Karpas-422 (cell line): ENCODE results near the gene IKBKG. TPM values are rescaled to one million over a fixed set of nuclear protein-coding genes. Genes with fewer than 3 reads are reported as not detected.
A peak's percentile ranks its signal among the peaks of the same experiment; 100 is the strongest.

Experiments
- DNase-seq: peaks from one replicate; pipeline ENCODE4 v3.0.0-alpha.2; 2015
- H2AFZ ChIP-seq: fragments of 200-600 bp; sonication (generic); 2 replicates; pipeline ENCODE4 v1.6.1; 2014; ENCODE audit warnings: antibody characterized with exemption, low read length, mixed read lengths
- H3K27ac ChIP-seq: fragments of 200-600 bp; sonication (generic); 2 replicates; pipeline ENCODE4 v1.5.1; 2014; ENCODE audit warnings: mild to moderate bottlenecking, low read length, moderate library complexity
- H3K27me3 ChIP-seq: fragments of 200-600 bp; sonication (generic); 2 replicates; pipeline ENCODE4 v1.6.1; 2014; ENCODE audit warnings: low read length, mixed read lengths
- H3K36me3 ChIP-seq: fragments of 200-600 bp; sonication (generic); 2 replicates; pipeline ENCODE4 v1.6.1; 2014; ENCODE audit warnings: low read length, mixed read lengths; ENCODE audit not compliant: insufficient read depth
- H3K4me1 ChIP-seq: fragments of 200-600 bp; sonication (generic); 2 replicates; pipeline ENCODE4 v1.6.1; 2014; ENCODE audit warnings: mild to moderate bottlenecking, low read length, mixed read lengths
- H3K4me2 ChIP-seq: fragments of 200-600 bp; sonication (generic); 2 replicates; pipeline ENCODE4 v1.6.1; 2014; ENCODE audit warnings: low read length, low read depth, mild to moderate bottlenecking; ENCODE audit not compliant: poor library complexity, severe bottlenecking
- H3K4me3 ChIP-seq: fragments of 200-600 bp; sonication (generic); 2 replicates; pipeline ENCODE4 v1.5.1; 2014; ENCODE audit warnings: mild to moderate bottlenecking, antibody characterized with exemption, low read length, mixed read lengths
- H3K79me2 ChIP-seq: fragments of 200-600 bp; sonication (generic); 2 replicates; pipeline ENCODE4 v1.6.1; 2014; ENCODE audit warnings: mild to moderate bottlenecking, low read length, mixed read lengths
- H3K9ac ChIP-seq: fragments of 200-600 bp; sonication (generic); 2 replicates; pipeline ENCODE4 v1.6.0; 2014; ENCODE audit warnings: low read length
- H3K9me2 ChIP-seq: fragments of 200-600 bp; sonication (generic), shearing (Covaris generic); replicated peaks from 2 replicates; pipeline ENCODE4 v1.6.0; 2014; ENCODE audit warnings: mild to moderate bottlenecking, low read length, moderate library complexity; ENCODE audit not compliant: insufficient read depth
- H3K9me3 ChIP-seq: fragments of 300-700, 200-600 bp; sonication (generic); 2 replicates; pipeline ENCODE4 v1.6.1; 2014; ENCODE audit warnings: low read length, mixed read lengths
- H4K20me1 ChIP-seq: fragments of 200-600 bp; sonication (generic); 2 replicates; pipeline ENCODE4 v1.6.1; 2014; ENCODE audit warnings: mild to moderate bottlenecking, antibody characterized with exemption, low read length, low read depth; ENCODE audit not compliant: insufficient read depth
- total RNA-seq: library from RNA; depleted of rRNA; stranded (reverse); fragments of >200 nt; shearing (Covaris generic); gene quantifications from 2 replicates; pipeline ENCODE4 v1.2.3, GENCODE V29; 2014; ENCODE audit warnings: low replicate concordance

The IKBKG gene
- total RNA-seq, 1 experiment from 2014 or later = 8.1 TPM

DNA sequence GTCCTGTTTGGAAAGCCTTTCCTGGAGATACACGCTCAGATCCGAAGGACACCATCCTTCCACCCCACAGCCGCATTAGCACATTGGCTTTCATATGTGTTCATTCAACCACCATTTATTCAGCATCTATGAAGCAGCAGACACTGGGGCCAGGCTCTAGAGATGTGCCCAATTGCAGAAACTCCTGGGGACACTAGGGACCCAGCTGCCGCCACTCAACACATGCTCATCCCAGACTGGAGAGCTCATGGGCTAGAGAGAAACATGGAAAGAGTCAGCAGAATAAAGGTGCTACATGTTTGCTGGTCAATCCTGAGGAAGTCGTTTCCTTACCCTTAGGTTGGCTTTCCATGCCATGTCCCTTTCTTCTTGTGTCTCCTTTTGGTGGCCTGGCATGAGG is 45.1 kb downstream of the IKBKG start:
- Histone ChIP-seq H3K4me1 (no peaks in the 10 kb centered on the region), H3K79me2 (no peaks in the 10 kb centered on the region), H3K9me2 (no peaks in the 10 kb centered on the region), H3K4me3 (no peak overlapping the region), H3K27me3 (no peaks in the 10 kb centered on the region), H3K27ac (no peak overlapping the region), H3K4me2 (no peak overlapping the region), H3K9ac (no peak overlapping the region), H3K9me3 (no peaks in the 10 kb centered on the region), H3K36me3 (no peaks in the 10 kb centered on the region), H4K20me1 (no peaks in the 10 kb centered on the region), H2AFZ (no peak overlapping the region)
- DNase-seq = peak; percentile 22

DNA sequence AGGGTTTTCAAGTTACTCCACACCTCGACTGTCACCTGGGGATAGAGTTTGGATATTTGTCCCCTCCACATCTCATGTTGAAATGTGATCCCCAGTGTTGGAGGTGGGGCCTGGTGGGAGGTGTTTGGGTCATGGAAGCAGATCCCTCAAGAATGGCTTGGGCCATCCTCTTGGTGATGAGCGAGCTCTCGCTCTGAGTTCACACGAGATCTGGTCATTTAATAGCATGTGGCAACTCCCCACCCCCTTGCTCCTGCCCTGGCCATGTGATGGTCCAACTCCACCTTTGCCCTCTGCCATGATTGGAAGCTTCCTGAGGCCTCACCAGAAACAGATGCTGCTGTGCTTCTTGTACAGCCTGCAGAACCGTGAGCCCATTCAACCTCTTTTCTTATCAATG is 45.8 kb downstream of the IKBKG start:
- Histone ChIP-seq H4K20me1 (no peaks in the 10 kb centered on the region), H3K27me3 (no peaks in the 10 kb centered on the region)
- peak; percentile 31 for DNase-seq

DNA sequence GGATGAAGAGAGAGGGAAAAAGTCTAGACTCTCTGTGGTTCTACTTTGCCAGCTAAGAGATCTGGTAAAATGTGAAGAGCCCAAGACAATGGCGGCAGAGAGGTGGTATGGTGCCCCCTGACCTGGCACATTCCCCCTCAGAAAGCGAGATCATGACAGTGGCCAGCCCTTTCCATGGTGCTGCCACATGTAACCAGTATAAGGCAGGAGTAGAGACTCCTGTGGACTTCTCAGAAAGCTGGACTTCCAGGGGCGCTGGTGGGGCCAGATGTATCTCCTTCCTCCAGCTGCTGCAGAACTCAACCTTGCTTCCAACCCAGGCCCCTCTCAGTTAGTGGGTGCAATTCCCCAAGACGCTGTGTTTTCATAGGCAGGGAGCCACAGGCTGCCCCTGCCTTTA is 47.1 kb downstream of the IKBKG start:
- Histone ChIP-seq H3K4me1 (no peaks in the 10 kb centered on the region), H3K4me2 (no peak overlapping the region), H2AFZ (no peak overlapping the region), H3K36me3 (no peaks in the 10 kb centered on the region), H3K9ac (no peak overlapping the region), H3K9me2 (no peaks in the 10 kb centered on the region), H3K4me3 (no peak overlapping the region), H4K20me1 (no peaks in the 10 kb centered on the region), H3K79me2 (no peaks in the 10 kb centered on the region), H3K9me3 (no peaks in the 10 kb centered on the region), H3K27me3 (no peaks in the 10 kb centered on the region), H3K27ac (no peak overlapping the region)
- no peak for DNase-seq

More for the DNA sequence above, 45.8 kb downstream of the IKBKG start:
- Histone ChIP-seq H3K9ac (no peak overlapping the region), H3K4me2 (no peak overlapping the region), H3K27ac (no peak overlapping the region), H3K9me2 (no peaks in the 10 kb centered on the region), H3K36me3 (no peaks in the 10 kb centered on the region), H3K79me2 (no peaks in the 10 kb centered on the region), H3K4me1 (no peaks in the 10 kb centered on the region), H3K9me3 (no peaks in the 10 kb centered on the region), H2AFZ (no peak overlapping the region), H3K4me3 (no peak overlapping the region)

DNA sequence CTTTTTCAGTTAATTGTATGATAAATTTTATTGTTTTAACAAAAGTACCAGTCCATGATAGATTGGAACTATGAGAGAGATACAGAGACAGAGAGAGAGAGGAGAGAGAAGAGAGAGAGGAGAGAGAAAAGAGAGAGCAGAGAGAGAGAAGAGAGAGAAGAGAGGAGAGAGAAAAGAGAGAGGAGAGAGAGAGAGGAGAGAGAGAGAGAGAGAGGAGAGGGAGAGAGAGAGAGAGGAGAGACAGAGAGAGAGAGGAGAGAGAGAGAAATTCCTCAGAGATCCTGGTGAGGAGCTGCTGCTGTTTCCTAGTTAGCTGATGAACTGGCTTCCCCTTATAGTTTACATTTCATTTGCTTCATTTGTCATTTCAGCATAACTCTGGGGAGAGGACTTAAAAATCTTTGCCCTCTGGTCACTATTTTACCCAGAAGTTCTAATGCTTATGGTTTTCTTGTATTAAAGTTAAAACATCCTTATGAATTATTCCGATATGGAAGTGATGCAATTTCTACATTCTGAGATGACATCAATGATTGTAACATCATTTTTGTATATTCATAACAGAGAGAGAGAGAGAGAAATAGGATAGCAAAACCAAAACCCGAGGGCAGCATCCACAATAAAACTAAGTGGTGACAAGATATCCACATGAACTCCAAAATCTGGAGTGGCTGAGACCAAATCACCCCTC is 48.3 kb downstream of the IKBKG start:
- Histone ChIP-seq H3K36me3 (no peaks in the 10 kb centered on the region), H3K9ac (no peak overlapping the region), H3K9me3 (no peaks in the 10 kb centered on the region), H2AFZ (no peak overlapping the region), H3K4me1 (no peaks in the 10 kb centered on the region), H3K27me3 (no peaks in the 10 kb centered on the region), H4K20me1 (no peaks in the 10 kb centered on the region), H3K79me2 (no peaks in the 10 kb centered on the region), H3K27ac (no peak overlapping the region), H3K9me2 (no peaks in the 10 kb centered on the region), H3K4me3 (no peak overlapping the region), H3K4me2 (no peak overlapping the region)
- no peak for DNase-seq

- no peak overlapping the region for H3K9ac ChIP-seq
- no peak overlapping the region for H3K4me3 ChIP-seq
- no peaks in the 10 kb centered on the region for H4K20me1 ChIP-seq
- H3K27me3 ChIP-seq = no peaks in the 10 kb centered on the region
- no peak overlapping the region for H3K4me2 ChIP-seq
- H3K79me2 ChIP-seq = no peaks in the 10 kb centered on the region
- peak; percentile 31 for DNase-seq
- H3K27ac ChIP-seq = no peak overlapping the region
- H2AFZ ChIP-seq = no peak overlapping the region
- no peaks in the 10 kb centered on the region for H3K36me3 ChIP-seq
- no peaks in the 10 kb centered on the region for H3K4me1 ChIP-seq
- H3K9me2 ChIP-seq = no peaks in the 10 kb centered on the region
- H3K9me3 ChIP-seq = no peaks in the 10 kb centered on the region
These were observed 49.0 kb downstream of the IKBKG start for GRCh38 chrX:154596290-154596929.

DNA sequence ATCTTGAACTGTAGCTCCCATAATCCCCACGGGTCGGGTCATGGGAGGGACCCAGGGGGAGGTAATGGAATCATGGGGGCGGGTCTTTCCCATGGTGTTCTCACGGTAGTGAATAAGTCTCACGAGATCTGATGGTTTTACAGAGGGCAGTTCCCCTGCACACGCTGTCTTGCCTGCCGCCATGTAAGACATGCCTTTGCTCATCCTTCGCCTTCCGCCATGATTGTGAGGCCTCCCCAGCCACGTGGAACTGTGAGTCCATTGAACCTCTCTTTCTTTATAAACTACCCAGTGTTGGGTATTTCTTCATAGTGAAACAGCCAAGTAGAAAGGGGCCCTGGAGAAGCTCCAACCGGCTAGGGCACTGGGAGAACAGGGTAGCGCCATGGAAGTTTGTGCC is 49.8 kb downstream of the IKBKG start:
- no peaks in the 10 kb centered on the region for H3K9me2 ChIP-seq
- H3K4me3 ChIP-seq = no peak overlapping the region
- H3K27me3 ChIP-seq = no peaks in the 10 kb centered on the region
- no peaks in the 10 kb centered on the region for H4K20me1 ChIP-seq
- no peak for DNase-seq
- H2AFZ ChIP-seq = no peak overlapping the region
- no peaks in the 10 kb centered on the region for H3K9me3 ChIP-seq
- no peak overlapping the region for H3K9ac ChIP-seq
- H3K79me2 ChIP-seq = no peaks in the 10 kb centered on the region
- H3K36me3 ChIP-seq = no peaks in the 10 kb centered on the region
- no peaks in the 10 kb centered on the region for H3K4me1 ChIP-seq
- no peak overlapping the region for H3K27ac ChIP-seq
- no peak overlapping the region for H3K4me2 ChIP-seq

- H3K36me3 ChIP-seq = no peaks in the 10 kb centered on the region
- no peak overlapping the region for H3K27ac ChIP-seq
- H3K9ac ChIP-seq = no peak overlapping the region
- no peaks in the 10 kb centered on the region for H3K4me1 ChIP-seq
- H3K79me2 ChIP-seq = no peaks in the 10 kb centered on the region
- H4K20me1 ChIP-seq = no peaks in the 10 kb centered on the region
- no peak overlapping the region for H3K4me2 ChIP-seq
- no peaks in the 10 kb centered on the region for H3K9me3 ChIP-seq
- no peak overlapping the region for H2AFZ ChIP-seq
- DNase-seq = peak; percentile 20
- no peak overlapping the region for H3K4me3 ChIP-seq
- H3K27me3 ChIP-seq = no peaks in the 10 kb centered on the region
- no peaks in the 10 kb centered on the region for H3K9me2 ChIP-seq
These were observed 51.2 kb downstream of the IKBKG start for GRCh38 chrX:154598656-154599055.

- H3K36me3 ChIP-seq = no peaks in the 10 kb centered on the region
- H3K4me2 ChIP-seq = no peak overlapping the region
- H3K9ac ChIP-seq = no peak overlapping the region
- no peaks in the 10 kb centered on the region for H4K20me1 ChIP-seq
- no peak overlapping the region for H3K4me3 ChIP-seq
- DNase-seq = peak; percentile 30
- H3K79me2 ChIP-seq = no peaks in the 10 kb centered on the region
- no peaks in the 10 kb centered on the region for H3K4me1 ChIP-seq
- no peaks in the 10 kb centered on the region for H3K9me2 ChIP-seq
- no peaks in the 10 kb centered on the region for H3K27me3 ChIP-seq
- H3K27ac ChIP-seq = no peak overlapping the region
- no peak overlapping the region for H2AFZ ChIP-seq
- no peaks in the 10 kb centered on the region for H3K9me3 ChIP-seq
These were observed 52.1 kb downstream of the IKBKG start for GRCh38 chrX:154599531-154599930.
